T-helper 22 cell (primary cell): ENCODE data around the gene PPP2R2D.
"Not testable (repeated sequence)": the region's sequence is repeated elsewhere in the genome, so short reads cannot be mapped to it uniquely, and the experiment has no call there.

Experiments used
- DNase-seq: peaks from one replicate; pipeline ENCODE4 v3.0.0-alpha.2; 2020; ENCODE audit warnings: low read depth

PPP2R2D gene

GRCh38 chr10:131908151-131908550 is 7.3 kb downstream of the PPP2R2D start:
- no peak for DNase-seq

GRCh38 chr10:131909014-131909808 is 8.4 kb downstream of the PPP2R2D start:
- DNase-seq, result no peak

- no peak for DNase-seq
Observed at GRCh38 chr10:131909929-131910328, 9.1 kb downstream of the PPP2R2D start.

- no peak for DNase-seq
Observed at GRCh38 chr10:131910663-131911314, 10.0 kb downstream of the PPP2R2D start.

DNA sequence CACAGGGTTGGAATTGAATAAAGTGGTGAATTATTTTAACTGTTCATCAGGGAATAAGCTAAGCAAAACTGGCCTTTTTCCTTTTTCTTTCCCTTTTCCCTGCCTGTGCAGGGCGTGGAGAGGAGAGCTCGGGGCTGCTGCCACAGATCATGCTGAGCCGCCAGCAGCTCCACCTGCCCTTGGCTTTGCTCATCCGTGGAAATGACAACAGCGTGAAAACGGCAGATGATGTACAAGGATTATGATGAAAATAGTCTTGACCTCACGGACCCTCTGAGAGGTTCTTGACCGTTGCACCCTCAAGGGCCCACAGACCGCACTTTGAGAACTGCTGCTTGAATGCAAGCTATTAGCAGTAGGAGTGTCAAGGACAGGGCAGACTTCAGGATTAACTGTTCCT is 10.6 kb downstream of the PPP2R2D start:
- DNase-seq, result no peak

- no peak for DNase-seq
Observed at GRCh38 chr10:131912620-131913019, 11.8 kb downstream of the PPP2R2D start.

- no peak for DNase-seq
Observed at GRCh38 chr10:131915484-131915883, 14.7 kb downstream of the PPP2R2D start.

GRCh38 chr10:131915990-131916766 is 15.4 kb downstream of the PPP2R2D start:
- no peak for DNase-seq

DNA sequence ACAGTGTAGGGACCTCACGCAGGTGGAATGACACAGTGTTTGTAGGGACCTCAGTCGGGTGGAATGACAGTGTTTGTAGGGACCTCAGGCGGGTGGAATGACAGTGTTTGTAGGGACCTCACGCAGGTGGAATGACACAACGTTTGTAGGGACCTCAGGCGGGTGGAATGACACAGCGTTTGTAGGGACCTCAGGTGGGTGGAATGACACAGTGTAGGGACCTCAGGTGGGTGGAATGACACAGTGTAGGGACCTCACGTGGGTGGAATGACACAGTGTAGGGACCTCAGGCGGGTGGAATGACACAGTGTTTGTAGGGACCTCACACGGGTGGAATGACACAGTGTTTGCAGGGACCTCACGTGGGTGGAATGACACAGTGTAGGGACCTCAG is 16.0 kb downstream of the PPP2R2D start:
- not testable (repeated sequence) for DNase-seq

GRCh38 chr10:131917496-131917895 is 16.7 kb downstream of the PPP2R2D start:
- not testable (repeated sequence) for DNase-seq

GRCh38 chr10:131919461-131919860 is 18.7 kb downstream of the PPP2R2D start:
- not testable (repeated sequence) for DNase-seq

DNA sequence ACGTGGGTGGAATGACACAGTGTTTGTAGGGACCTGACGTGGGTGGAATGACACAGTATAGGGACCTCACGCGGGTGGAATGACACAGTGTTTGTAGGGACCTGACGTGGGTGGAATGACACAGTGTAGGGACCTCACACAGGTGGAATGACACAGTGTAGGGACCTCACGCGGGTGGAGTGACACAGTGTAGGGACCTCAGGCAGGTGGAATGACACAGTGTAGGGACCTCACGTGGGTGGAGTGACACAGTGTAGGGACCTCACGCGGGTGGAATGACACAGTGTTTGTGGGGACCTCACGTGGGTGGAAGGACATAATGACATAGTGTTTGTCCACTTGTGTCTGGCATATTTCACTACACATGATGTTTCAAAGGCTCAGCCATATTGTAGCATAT is 19.3 kb downstream of the PPP2R2D start:
- no peak for DNase-seq

DNA sequence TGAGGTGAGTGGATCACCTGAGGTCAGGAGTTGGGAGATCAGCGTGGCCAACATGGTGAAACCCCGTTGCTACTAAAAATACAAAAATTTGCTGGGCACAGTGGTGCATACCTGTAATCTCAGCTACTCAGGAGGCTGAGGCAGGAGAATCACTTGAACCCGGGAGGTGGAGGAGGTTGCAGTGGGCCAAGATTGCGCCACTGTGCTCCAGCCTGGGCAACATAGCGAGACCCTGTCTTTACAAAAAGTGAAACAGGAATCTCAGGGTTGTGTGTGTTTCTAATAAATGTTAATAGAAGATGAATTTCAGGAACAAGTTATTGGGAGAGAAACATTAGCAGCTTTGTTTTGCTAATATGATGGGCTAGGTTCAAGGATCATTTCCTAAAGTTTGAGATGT is 19.9 kb downstream of the PPP2R2D start:
- DNase-seq, result no peak

DNA sequence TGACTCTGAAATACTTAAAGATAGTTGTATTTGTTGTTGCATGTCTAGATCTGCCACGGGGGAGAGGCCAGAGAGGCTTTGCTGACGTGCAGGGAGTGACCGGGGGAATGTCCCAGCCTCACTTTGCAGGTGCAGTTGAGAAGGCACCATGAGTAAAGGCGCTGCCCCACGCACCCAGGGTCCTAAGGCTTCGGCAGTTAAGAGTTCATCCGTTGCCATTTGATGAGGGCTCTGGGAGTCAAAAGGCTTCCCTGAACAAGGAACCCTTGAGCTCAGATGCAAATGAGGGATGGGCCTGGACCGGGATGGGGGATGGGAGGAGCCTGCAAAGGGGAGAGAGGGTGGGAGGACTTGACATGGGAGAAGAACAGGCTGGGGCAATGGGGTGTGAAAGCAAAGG is 20.4 kb downstream of the PPP2R2D start:
- no peak for DNase-seq

GRCh38 chr10:131923038-131923756 is 22.4 kb downstream of the PPP2R2D start:
- no peak for DNase-seq

DNA sequence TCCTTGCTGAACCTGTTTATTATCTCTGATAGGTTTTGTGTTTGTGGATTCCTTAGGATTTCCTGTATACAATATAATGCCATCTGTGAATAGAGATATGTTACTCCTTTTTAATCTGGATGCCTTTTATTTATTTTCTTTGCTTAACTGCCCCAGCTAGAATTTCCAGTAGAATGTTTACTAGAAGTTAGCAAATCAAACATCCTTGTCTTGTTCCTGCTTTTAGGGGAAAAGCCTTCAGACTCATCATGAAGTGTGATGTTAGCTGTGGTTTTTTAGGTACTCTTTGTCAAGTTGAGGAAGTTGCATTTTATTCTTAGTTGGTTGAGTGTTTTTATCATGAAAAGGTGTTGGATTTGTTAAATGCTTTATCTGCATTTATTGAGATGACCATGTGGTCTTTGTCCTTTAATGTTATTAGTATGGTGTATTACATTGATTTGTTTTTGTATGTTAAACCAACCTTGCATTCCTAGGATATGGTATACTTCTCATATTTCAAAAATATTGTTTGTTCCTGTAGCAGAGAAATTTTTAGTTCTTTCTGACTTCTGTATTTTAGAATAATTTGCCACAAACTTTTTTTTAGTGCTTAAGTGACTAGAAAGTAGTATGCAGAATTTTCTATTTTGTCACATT is 24.3 kb downstream of the PPP2R2D start:
- no peak for DNase-seq

- no peak for DNase-seq
Observed at GRCh38 chr10:131925716-131926115, 24.9 kb downstream of the PPP2R2D start.

DNA sequence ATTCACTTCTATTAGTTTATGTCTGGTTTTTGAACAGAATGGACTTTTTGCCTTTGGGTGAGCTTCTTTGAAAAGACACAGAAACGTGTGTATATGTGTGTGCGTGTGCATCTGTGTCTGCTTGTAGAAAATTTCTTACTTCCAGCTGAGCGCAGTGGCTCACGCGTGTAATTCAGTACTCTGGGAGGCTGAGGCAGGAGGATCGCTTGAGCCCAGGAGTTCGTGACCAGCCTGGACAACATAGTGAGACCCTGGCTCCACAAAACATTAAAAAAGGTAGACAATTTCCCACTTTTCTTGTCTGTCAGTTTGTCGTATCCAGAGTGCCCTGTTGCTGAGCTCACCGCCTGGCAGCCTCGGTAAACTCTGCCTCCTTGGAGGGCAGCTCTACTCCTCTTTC is 25.4 kb downstream of the PPP2R2D start:
- no peak for DNase-seq

- DNase-seq, result no peak
Observed at GRCh38 chr10:131926743-131927595, 26.2 kb downstream of the PPP2R2D start.

DNA sequence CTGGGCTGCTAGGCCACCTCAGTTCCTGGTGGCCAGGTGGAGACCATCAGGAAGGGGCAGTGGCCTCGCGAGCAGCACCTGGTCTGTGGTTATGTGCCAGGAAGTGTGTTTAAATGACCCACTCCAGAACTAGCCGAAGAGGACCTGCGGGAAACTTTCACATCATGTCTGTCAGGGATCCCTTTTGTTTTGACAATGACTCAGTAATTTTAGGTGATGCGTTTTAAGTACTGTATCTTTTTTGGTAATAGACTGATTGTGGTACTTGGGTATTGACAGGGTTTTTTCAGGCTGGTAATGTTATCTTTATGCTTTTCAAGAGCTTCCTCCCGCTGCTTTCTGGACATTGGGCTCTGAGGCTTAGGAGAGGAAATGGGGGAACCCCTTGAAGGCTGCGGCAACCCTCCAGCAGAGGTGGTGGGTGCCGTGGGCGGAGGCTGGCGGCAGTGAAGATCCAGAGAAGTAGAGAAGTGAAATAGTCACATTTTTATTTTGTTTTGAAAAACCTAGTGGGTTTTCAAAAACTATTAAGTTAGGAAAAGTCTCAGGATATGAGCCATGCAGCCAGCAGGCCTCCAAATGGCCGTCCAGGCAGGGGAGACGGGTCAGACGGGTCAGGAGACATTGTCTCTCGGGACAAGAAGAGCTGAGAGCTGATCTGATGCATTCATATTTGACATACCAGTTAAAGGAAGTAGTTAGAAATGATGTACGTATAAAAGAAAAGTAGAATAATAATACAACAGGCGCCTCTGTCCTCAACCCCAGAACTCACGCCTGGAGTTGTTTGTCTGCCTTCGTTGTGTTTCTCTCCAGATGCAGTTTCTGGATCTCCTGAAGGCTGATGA is 27.7 kb downstream of the PPP2R2D start:
- no peak for DNase-seq
